ENCODE results near the gene FILIP1L.

Gene FILIP1L

GRCh38 chr3:99875581-99875928 lies 238.7 kb downstream of the FILIP1L start:
- in situ Hi-C loops (cut with MboI; ENCODE audit: low sequenced_read_pairs), result no loop called here

GRCh38 chr3:99874237-99875002 lies 239.9 kb downstream of the FILIP1L start:
- in situ Hi-C loops (cut with MboI; ENCODE audit: low sequenced_read_pairs), result no loop called here

GRCh38 chr3:99873269-99874102 lies 240.8 kb downstream of the FILIP1L start:
- in situ Hi-C loops (cut with MboI; ENCODE audit: low sequenced_read_pairs), result no loop called here

- in situ Hi-C loops (cut with MboI; ENCODE audit: low sequenced_read_pairs), result no loop called here
Observed at GRCh38 chr3:99872923-99873254, 241.4 kb downstream of the FILIP1L start.

- in situ Hi-C loops (cut with MboI; ENCODE audit: low sequenced_read_pairs), result no loop called here
Observed at GRCh38 chr3:99871231-99872045, 242.9 kb downstream of the FILIP1L start.

- in situ Hi-C loops (cut with MboI; ENCODE audit: low sequenced_read_pairs), result no loop called here
Observed at GRCh38 chr3:99870712-99871111, 243.6 kb downstream of the FILIP1L start.

GRCh38 chr3:99869621-99870020 lies 244.7 kb downstream of the FILIP1L start:
- in situ Hi-C loops (cut with MboI; ENCODE audit: low sequenced_read_pairs), result no loop called here

GRCh38 chr3:99868311-99868646 lies 246.0 kb downstream of the FILIP1L start:
- in situ Hi-C loops (cut with MboI; ENCODE audit: low sequenced_read_pairs), result no loop called here

GRCh38 chr3:99867594-99868310 lies 246.5 kb downstream of the FILIP1L start:
- in situ Hi-C loops (cut with MboI; ENCODE audit: low sequenced_read_pairs), result no loop called here

- in situ Hi-C loops (cut with MboI; ENCODE audit: low sequenced_read_pairs), result no loop called here
Observed at GRCh38 chr3:99866261-99866761, 248.0 kb downstream of the FILIP1L start.

GRCh38 chr3:99865321-99865720 lies 249.0 kb downstream of the FILIP1L start:
- in situ Hi-C loops (cut with MboI; ENCODE audit: low sequenced_read_pairs), result no loop called here

- in situ Hi-C loops (cut with MboI; ENCODE audit: low sequenced_read_pairs), result no loop called here
Observed at GRCh38 chr3:99864289-99864688, 250.0 kb downstream of the FILIP1L start.

GRCh38 chr3:99863588-99863987 lies 250.7 kb downstream of the FILIP1L start:
- in situ Hi-C loops (cut with MboI; ENCODE audit: low sequenced_read_pairs), result no loop called here

GRCh38 chr3:99863002-99863401 lies 251.3 kb downstream of the FILIP1L start:
- in situ Hi-C loops (cut with MboI; ENCODE audit: low sequenced_read_pairs), result no loop called here

GRCh38 chr3:99862208-99862607 lies 252.1 kb downstream of the FILIP1L start:
- in situ Hi-C loops (cut with MboI; ENCODE audit: low sequenced_read_pairs), result no loop called here

- in situ Hi-C loops (cut with MboI; ENCODE audit: low sequenced_read_pairs), result no loop called here
Observed at GRCh38 chr3:99861216-99861615, 253.1 kb downstream of the FILIP1L start.

GRCh38 chr3:99859825-99860224 lies 254.5 kb downstream of the FILIP1L start:
- in situ Hi-C loops (cut with MboI; ENCODE audit: low sequenced_read_pairs), result no loop called here

- in situ Hi-C loops (cut with MboI; ENCODE audit: low sequenced_read_pairs), result no loop called here
Observed at GRCh38 chr3:99858469-99858868, 255.8 kb downstream of the FILIP1L start.

- in situ Hi-C loops (cut with MboI; ENCODE audit: low sequenced_read_pairs), result no loop called here
Observed at GRCh38 chr3:99857278-99857677, 257.0 kb downstream of the FILIP1L start.

GRCh38 chr3:99856437-99857220 lies 257.7 kb downstream of the FILIP1L start:
- in situ Hi-C loops (cut with MboI; ENCODE audit: low sequenced_read_pairs), result no loop called here

Measured in HL-60/S4 (cell line).